ENCODE results near the gene DENND6B. TPM values are rescaled to one million over a fixed set of nuclear protein-coding genes. Genes with fewer than 3 reads are reported as not detected.

DENND6B gene
- total RNA-seq, 1 experiment from 2014 or later: 2.5 TPM

- TF ChIP-seq, protein P1, sequence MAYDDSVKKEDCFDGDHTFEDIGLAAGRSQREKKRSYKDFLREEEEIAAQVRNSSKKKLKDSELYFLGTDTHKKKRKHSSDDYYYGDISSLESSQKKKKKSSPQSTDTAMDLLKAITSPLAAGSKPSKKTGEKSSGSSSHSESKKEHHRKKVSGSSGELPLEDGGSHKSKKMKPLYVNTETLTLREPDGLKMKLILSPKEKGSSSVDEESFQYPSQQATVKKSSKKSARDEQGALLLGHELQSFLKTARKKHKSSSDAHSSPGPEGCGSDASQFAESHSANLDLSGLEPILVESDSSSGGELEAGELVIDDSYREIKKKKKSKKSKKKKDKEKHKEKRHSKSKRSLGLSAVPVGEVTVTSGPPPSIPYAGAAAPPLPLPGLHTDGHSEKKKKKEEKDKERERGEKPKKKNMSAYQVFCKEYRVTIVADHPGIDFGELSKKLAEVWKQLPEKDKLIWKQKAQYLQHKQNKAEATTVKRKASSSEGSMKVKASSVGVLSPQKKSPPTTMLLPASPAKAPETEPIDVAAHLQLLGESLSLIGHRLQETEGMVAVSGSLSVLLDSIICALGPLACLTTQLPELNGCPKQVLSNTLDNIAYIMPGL (CRISPR knock-in tag; IDR thresholded peaks at IDR 0.05): no peak
- TF ChIP-seq E2F5 (CRISPR knock-in tag; IDR thresholded peaks at IDR 0.05): no peak
- TF ChIP-seq ZNF138 (CRISPR knock-in tag; conservative IDR thresholded peaks at IDR 0.05): no peak
- TF ChIP-seq AFF4 (CRISPR knock-in tag; IDR thresholded peaks at IDR 0.05; ENCODE audit: borderline replicate concordance): no peak
- TF ChIP-seq ATF2 (CRISPR knock-in tag; IDR thresholded peaks at IDR 0.05; ENCODE audit: borderline replicate concordance, low read depth): no peak
- TF ChIP-seq, protein P2, sequence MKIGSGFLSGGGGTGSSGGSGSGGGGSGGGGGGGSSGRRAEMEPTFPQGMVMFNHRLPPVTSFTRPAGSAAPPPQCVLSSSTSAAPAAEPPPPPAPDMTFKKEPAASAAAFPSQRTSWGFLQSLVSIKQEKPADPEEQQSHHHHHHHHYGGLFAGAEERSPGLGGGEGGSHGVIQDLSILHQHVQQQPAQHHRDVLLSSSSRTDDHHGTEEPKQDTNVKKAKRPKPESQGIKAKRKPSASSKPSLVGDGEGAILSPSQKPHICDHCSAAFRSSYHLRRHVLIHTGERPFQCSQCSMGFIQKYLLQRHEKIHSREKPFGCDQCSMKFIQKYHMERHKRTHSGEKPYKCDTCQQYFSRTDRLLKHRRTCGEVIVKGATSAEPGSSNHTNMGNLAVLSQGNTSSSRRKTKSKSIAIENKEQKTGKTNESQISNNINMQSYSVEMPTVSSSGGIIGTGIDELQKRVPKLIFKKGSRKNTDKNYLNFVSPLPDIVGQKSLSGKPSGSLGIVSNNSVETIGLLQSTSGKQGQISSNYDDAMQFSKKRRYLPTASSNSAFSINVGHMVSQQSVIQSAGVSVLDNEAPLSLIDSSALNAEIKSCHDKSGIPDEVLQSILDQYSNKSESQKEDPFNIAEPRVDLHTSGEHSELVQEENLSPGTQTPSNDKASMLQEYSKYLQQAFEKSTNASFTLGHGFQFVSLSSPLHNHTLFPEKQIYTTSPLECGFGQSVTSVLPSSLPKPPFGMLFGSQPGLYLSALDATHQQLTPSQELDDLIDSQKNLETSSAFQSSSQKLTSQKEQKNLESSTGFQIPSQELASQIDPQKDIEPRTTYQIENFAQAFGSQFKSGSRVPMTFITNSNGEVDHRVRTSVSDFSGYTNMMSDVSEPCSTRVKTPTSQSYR (CRISPR knock-in tag; IDR thresholded peaks at IDR 0.05): no peak
- no peak for TF ChIP-seq ZBTB21 (CRISPR knock-in tag; IDR thresholded peaks at IDR 0.05; ENCODE audit: borderline replicate concordance)
- TF ChIP-seq ZNF671 (CRISPR knock-in tag; IDR thresholded peaks at IDR 0.05): no peak
- TF ChIP-seq IRF1 (CRISPR knock-in tag; IDR thresholded peaks at IDR 0.05): no peak
These were observed 47.7 kb downstream of the DENND6B start (continued) for GRCh38 chr22:50278956-50279619.

DNA sequence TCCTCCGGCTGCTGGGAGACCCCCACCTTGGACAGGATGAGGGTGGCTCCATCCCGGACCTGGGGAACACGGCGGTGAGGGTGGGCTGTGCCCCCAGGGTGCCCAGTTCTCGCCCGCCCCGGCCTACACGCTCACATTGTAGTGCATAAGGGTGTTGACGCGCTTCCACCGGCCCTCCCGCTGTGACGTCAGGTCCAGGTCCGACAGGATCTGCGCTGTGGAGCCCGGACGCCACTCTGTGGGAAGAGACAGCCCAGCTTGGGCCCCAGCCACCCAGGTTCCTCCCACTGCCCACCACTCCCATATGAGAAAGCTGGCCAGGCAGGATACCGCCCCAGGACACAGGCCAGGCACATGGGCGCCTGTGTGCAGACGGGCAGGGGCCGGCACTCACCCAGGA lies 48.4 kb downstream of the DENND6B start:
- ATAC-seq (no peak), DNase-seq (ENCODE audit: low spot score) (no peak)
- Mint-ChIP-seq H3K27ac (no peak overlapping the region), H3K9me3 (no peaks in the 10 kb centered on the region), H3K4me1 (no peaks in the 10 kb centered on the region), H3K27me3 (ENCODE audit: low read depth) (no peaks in the 10 kb centered on the region), H3K4me3 (no peak overlapping the region), H3K36me3 (peaks cover 47% of the 10 kb centered on the region)
- CTCF ChIA-PET: no interaction called here
- POLR2A ChIA-PET: no interaction called here
- no peak for TF ChIP-seq TEAD1 (CRISPR knock-in tag; IDR thresholded peaks at IDR 0.05)
- TF ChIP-seq, protein P3, sequence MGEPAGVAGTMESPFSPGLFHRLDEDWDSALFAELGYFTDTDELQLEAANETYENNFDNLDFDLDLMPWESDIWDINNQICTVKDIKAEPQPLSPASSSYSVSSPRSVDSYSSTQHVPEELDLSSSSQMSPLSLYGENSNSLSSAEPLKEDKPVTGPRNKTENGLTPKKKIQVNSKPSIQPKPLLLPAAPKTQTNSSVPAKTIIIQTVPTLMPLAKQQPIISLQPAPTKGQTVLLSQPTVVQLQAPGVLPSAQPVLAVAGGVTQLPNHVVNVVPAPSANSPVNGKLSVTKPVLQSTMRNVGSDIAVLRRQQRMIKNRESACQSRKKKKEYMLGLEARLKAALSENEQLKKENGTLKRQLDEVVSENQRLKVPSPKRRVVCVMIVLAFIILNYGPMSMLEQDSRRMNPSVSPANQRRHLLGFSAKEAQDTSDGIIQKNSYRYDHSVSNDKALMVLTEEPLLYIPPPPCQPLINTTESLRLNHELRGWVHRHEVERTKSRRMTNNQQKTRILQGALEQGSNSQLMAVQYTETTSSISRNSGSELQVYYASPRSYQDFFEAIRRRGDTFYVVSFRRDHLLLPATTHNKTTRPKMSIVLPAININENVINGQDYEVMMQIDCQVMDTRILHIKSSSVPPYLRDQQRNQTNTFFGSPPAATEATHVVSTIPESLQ (CRISPR knock-in tag; IDR thresholded peaks at IDR 0.05): no peak
- no peak for TF ChIP-seq NR3C1 (CRISPR knock-in tag; conservative IDR thresholded peaks at IDR 0.05; ENCODE audit: low read depth)
- TF ChIP-seq ZMAT4 (CRISPR knock-in tag; IDR thresholded peaks at IDR 0.05): no peak
- TF ChIP-seq, protein P4, sequence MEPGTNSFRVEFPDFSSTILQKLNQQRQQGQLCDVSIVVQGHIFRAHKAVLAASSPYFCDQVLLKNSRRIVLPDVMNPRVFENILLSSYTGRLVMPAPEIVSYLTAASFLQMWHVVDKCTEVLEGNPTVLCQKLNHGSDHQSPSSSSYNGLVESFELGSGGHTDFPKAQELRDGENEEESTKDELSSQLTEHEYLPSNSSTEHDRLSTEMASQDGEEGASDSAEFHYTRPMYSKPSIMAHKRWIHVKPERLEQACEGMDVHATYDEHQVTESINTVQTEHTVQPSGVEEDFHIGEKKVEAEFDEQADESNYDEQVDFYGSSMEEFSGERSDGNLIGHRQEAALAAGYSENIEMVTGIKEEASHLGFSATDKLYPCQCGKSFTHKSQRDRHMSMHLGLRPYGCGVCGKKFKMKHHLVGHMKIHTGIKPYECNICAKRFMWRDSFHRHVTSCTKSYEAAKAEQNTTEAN (CRISPR knock-in tag; IDR thresholded peaks at IDR 0.05): no peak
- TF ChIP-seq ZSCAN18 (CRISPR knock-in tag; IDR thresholded peaks at IDR 0.05): no peak
- TF ChIP-seq SOX15 (CRISPR knock-in tag; IDR thresholded peaks at IDR 0.05): no peak
- TF ChIP-seq ZNF416 (CRISPR knock-in tag; IDR thresholded peaks at IDR 0.05): no peak

Measured in WTC11 (cell line).